ENCODE results near the gene ZSWIM1. TPM values are rescaled to one million over a fixed set of nuclear protein-coding genes. Genes with fewer than 3 reads are reported as not detected.
"Not testable (repeated sequence)": the region's sequence is repeated elsewhere in the genome, so short reads cannot be mapped to it uniquely, and the experiment has no call there.

ZSWIM1 gene
- total and polyA plus RNA-seq, 11 donors = 3.9 to 16.3 (median 10.4) TPM

- intact Hi-C loops (cut with DNase I) = no loop called here
- no peak for TF ChIP-seq POLR2A (IDR thresholded peaks at IDR 0.05)
- TF ChIP-seq, protein P1, sequence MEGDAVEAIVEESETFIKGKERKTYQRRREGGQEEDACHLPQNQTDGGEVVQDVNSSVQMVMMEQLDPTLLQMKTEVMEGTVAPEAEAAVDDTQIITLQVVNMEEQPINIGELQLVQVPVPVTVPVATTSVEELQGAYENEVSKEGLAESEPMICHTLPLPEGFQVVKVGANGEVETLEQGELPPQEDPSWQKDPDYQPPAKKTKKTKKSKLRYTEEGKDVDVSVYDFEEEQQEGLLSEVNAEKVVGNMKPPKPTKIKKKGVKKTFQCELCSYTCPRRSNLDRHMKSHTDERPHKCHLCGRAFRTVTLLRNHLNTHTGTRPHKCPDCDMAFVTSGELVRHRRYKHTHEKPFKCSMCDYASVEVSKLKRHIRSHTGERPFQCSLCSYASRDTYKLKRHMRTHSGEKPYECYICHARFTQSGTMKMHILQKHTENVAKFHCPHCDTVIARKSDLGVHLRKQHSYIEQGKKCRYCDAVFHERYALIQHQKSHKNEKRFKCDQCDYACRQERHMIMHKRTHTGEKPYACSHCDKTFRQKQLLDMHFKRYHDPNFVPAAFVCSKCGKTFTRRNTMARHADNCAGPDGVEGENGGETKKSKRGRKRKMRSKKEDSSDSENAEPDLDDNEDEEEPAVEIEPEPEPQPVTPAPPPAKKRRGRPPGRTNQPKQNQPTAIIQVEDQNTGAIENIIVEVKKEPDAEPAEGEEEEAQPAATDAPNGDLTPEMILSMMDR (IDR thresholded peaks at IDR 0.05) = no peak
- DNase-seq (no peak), ATAC-seq (no peak)
- Histone ChIP-seq H3K4me1 (peaks cover 3 to 48% (median 30%) of the 10 kb centered on the region in 12 donors), H3K9me3 (no peaks in the 10 kb centered on the region), H3K4me3 (no peak overlapping the region), H3K27me3 (no peaks in the 10 kb centered on the region), H3K36me3 (no peaks in the 10 kb centered on the region), H3K27ac (peak overlapping the region in 2 of 12 donors; percentile 71 to 92)
- 68 to 79% (median 72%) methylated on average over 8 to 9 of the region's 9 CpGs for WGBS, 4 donors
These were observed 44.9 kb downstream of the ZSWIM1 start for GRCh38 chr20:45925821-45926506.

- WGBS, 4 donors = 71 to 92% (median 81%) methylated on average over 2 of the region's 2 CpGs
- TF ChIP-seq, protein P1 (IDR thresholded peaks at IDR 0.05) = no peak
- no peak for TF ChIP-seq POLR2A (IDR thresholded peaks at IDR 0.05)
- H3K27ac ChIP-seq = no peak overlapping the region
- intact Hi-C loops (cut with DNase I) = no loop called here
- no peaks in the 10 kb centered on the region for H3K36me3 ChIP-seq
- DNase-seq (no peak), ATAC-seq (no peak)
- H3K9me3 ChIP-seq = no peaks in the 10 kb centered on the region
- peaks cover 3 to 41% (median 26%) of the 10 kb centered on the region in 12 donors for H3K4me1 ChIP-seq
- no peak overlapping the region for H3K4me3 ChIP-seq
- H3K27me3 ChIP-seq = no peaks in the 10 kb centered on the region
These were observed 45.7 kb downstream of the ZSWIM1 start for GRCh38 chr20:45926731-45927070.

- Histone ChIP-seq H3K4me1 (peaks cover 2 to 35% (median 21%) of the 10 kb centered on the region in 12 donors), H3K4me3 (no peak overlapping the region), H3K36me3 (no peaks in the 10 kb centered on the region), H3K9me3 (no peaks in the 10 kb centered on the region), H3K27ac (no peak overlapping the region), H3K27me3 (no peaks in the 10 kb centered on the region)
- 85 to 88% (median 86%) methylated on average over 13 to 14 of the region's 14 CpGs for WGBS, 4 donors
- TF ChIP-seq, protein P1 (IDR thresholded peaks at IDR 0.05) = no peak
- TF ChIP-seq POLR2A (IDR thresholded peaks at IDR 0.05) = no peak
- DNase-seq (no peak), ATAC-seq (no peak)
- intact Hi-C loops (cut with DNase I) = no loop called here
These were observed 46.2 kb downstream of the ZSWIM1 start for GRCh38 chr20:45927071-45927878.

GRCh38 chr20:45931680-45932079 is 50.7 kb downstream of the ZSWIM1 start:
- H3K36me3 ChIP-seq, DNase-seq, H3K4me3 ChIP-seq, H3K9me3 ChIP-seq, ATAC-seq, H3K27ac ChIP-seq, H3K27me3 ChIP-seq: not testable (repeated sequence)
- intact Hi-C loops (cut with DNase I) = loop anchor here in 4 of 10 donors (2.0 to 10.0 kb wide), 4 partner anchors 39 to 97 kb away; partner anchors contain the start of genes CTSA (in 2 of the 4), NEURL2 (in 2 of the 4), SNX21 (in 2 of the 4) and ZNF335 (in 1 of the 4)
- peaks cover 0 to 24% (median 17%) of the 10 kb centered on the region in 12 donors for H3K4me1 ChIP-seq
- 92 to 97% (median 94%) methylated on average over 17 of the region's 17 CpGs for WGBS, 4 donors

Data from heart left ventricle (tissue), 16 donors.